SHP77 treated with DMSO at 0.1 percent for 48 hours (cell line): ENCODE measurements around the gene PPM1L.

Experiments
- DNase-seq: peaks from one replicate; lab custom pipeline; 2025; lab: John Stamatoyannopoulos, UW

Gene PPM1L

DNA sequence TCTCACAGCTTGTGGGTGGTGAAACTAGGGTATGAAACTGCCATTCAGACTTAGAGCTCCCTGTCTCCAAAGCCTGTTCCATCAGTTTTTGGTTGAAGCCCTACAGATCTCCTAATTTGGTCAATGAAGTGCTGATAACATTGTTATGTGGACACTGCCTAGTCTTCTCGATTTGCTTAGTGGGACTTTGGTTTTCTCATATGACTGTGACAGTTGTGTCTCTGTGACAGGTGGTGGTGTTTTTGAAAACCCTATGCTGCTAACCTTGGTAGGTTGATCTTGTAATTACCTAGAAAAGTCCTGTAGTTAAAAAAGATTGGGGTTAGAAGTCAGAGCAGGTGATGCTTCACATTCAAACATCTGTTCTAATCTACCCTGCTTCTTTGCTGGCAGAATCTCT lies 9.2 kb downstream of the PPM1L start:
- no peak for DNase-seq

- DNase-seq = no peak
These were observed 12.0 kb downstream of the PPM1L start for GRCh38 chr3:160768031-160768430.

DNA sequence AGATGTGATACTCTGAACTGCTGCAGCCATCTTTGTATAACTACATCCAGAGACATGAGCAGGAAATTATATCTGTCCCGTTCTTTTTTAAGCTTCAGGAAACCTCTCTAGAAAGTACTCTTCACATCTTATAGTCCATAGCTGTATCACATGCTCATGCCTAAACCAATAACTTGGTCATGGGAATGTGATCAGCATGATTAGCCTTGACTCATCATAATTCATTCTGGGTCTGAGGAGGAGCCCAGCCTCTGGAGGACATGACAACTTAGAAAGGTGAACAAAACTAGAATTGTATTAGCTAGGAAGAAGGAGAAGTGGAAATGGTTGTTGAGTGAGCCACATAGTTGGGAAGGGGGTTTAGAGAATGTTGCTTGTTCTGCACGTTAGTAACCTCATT lies 12.9 kb downstream of the PPM1L start:
- DNase-seq = no peak

- DNase-seq = no peak
These were observed 15.9 kb downstream of the PPM1L start for GRCh38 chr3:160771811-160772459.

GRCh38 chr3:160773722-160774121 lies 17.7 kb downstream of the PPM1L start:
- DNase-seq = no peak

- DNase-seq = no peak
These were observed 18.1 kb downstream of the PPM1L start for GRCh38 chr3:160774172-160774571.

DNA sequence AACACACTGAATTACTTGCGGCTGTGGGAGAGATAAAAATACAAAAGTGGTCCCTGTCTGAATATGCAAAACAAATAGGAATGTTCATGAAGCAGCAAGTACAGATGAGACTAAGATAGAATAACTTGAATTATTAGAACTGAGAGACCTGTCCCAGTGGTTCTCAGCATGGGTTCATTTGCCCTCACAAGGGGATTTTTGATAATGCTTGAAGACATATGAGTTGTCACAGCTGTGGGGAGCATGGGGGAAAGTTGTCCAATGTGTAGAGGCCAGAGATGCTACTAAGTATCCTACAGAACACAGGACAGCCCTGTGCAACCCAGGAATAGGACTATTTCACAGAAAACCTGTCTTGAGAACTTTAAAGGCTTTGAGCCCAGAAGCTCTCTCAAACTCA lies 22.4 kb downstream of the PPM1L start:
- no peak for DNase-seq

DNA sequence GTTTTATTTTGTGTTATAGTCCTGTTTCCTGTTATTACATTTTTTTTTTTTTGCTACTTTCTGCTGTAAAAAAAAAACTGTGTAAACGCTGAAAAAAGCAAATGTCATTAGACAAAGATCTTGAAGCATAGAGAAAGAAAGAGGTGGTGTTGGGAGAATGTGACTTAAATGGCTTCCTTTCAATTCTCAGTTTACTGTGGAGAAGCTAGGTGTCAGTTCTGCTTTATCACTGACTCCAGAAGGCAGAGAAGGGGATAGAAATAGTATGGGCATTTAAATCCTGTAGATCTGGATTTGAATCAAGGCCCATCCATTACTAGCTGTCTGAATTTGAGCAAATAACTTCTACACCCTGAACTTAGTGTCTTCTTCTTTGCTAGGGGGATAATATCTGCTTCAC lies 23.0 kb downstream of the PPM1L start:
- DNase-seq = no peak

DNA sequence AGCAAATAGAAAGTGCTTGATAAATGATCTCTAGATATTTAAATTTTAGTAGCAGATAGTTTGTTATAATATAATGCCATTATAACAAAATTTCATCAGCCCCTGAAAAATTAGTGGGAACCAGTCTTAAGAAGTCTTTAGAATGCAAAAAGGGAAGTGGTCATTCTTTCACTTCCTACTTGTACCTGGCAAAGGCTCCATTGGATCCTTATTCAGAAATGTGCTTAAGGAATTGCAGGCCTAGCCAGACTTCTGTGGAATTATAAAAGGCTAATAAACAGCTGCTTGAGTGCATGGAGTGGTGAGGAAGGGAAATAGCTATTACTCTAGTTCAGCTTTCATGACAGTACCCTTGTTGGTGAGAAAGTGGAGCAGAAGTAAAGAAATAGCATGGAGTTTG lies 24.2 kb downstream of the PPM1L start:
- DNase-seq = no peak

DNA sequence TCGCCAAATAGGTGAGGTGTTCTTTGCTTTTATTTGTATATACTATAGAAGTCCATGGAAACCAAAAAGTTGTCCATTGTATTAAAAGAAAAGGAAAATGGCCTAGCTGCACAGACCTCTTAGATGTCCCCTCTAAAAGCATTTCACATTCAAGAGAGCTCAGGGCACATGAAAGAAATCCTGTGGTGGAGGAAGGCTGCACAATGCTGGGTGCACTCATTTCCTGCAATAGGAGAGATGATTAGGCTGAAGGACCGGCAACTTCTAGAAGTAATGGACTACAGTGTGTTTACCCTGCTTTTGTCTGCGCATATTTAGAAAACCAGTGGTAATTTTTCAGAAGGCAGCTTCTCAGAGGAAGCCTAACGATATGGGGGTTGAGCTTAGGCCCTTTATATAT lies 25.4 kb downstream of the PPM1L start:
- no peak for DNase-seq

DNA sequence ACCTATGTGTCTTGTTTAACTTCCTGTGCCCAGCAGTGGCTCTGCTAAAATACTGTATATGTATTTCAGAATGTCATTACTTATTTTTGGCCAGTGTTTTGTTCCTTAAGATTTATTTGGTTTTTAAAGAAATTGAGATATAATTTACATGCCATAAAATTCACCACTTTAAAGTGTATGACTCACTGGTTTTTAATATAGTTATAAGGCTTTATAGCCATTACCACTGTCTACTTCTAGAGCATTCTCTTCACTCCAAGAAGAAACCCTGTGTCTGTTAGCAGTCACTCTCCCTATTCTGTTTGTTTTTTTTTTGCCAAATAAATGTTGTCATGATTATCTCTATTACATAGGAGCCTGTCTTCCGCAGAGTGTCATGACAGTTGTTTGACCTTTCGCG lies 25.8 kb downstream of the PPM1L start:
- no peak for DNase-seq

DNA sequence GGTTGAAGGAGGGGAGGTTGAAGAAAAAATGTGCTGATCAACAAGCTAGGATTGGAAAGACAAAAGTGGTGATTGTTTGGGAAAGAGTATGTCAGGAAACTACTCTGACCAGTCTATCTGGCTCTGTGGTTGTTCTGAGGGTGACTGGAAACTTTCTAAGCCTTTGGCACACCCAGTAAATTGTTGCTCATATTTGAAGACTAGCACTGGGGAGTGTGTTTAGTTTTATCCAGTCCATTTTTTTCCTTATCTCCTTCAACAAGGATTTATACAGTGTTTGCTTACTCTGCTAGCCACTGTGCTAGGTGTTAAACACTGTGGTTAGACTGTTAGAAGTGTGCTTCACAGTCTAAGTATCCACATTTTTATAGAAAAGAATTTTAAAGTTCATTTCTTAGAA lies 28.8 kb downstream of the PPM1L start:
- DNase-seq = no peak

GRCh38 chr3:160790726-160791125 lies 34.7 kb downstream of the PPM1L start:
- DNase-seq = no peak

GRCh38 chr3:160792540-160792939 lies 36.5 kb downstream of the PPM1L start:
- DNase-seq = no peak

- no peak for DNase-seq
These were observed 37.8 kb downstream of the PPM1L start for GRCh38 chr3:160793722-160794252.

- DNase-seq = no peak
These were observed 40.2 kb downstream of the PPM1L start for GRCh38 chr3:160796089-160796812.

- DNase-seq = peak; percentile 12
These were observed 40.8 kb downstream of the PPM1L start for GRCh38 chr3:160796813-160797164.

DNA sequence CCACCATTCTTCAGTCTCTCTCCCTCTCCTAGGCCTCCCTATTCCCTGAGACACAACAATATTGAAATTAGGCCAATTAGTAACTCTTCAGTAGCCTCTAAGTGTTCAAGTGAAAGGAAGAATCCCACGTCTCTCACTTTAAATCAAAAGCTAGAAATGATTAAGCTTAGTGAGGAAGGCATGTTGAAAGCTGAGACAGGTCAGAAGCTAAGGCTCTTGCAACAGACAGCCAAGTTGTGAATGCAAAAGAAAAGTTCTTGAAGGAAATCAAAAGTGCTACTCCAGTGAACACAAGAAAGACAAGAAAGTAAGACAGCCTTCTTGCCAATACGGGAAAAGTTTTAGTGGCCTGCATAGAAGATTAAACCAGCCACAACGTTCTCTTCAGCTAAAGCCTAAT lies 41.3 kb downstream of the PPM1L start:
- DNase-seq = no peak

DNA sequence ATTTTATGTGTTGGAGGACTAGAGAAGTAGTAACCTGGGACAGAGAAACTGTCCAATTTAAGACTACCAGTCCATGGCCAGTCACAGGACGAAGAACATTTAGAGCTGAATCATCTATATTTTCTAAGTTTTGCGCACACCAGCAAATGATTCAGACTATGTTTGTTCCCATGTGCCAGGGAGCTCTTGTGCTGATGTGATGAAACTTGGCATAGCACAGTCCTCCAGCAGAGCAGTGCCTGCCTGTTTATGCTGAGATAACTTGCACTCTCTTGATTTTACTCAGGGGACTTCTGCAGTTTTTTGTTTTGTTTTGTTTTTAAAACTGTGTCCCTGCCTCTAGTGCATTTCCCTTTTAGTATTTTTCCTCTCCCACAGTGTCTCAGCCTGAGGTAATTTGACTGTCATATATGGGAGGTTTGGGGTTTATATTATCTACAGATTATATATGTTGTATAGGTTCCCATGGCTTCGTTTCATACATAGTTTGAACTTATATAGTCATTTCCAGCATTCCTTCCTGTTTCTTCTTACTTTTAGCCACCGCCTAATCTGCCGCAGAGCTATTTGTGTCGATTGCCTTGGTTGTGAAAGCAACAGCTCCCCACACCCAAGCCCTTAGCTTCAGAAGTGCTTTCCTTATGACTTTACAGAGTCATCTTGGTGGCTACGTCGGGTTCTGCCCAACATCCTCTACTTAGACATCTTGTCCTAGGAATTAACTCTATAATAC lies 45.5 kb downstream of the PPM1L start:
- DNase-seq = no peak

DNA sequence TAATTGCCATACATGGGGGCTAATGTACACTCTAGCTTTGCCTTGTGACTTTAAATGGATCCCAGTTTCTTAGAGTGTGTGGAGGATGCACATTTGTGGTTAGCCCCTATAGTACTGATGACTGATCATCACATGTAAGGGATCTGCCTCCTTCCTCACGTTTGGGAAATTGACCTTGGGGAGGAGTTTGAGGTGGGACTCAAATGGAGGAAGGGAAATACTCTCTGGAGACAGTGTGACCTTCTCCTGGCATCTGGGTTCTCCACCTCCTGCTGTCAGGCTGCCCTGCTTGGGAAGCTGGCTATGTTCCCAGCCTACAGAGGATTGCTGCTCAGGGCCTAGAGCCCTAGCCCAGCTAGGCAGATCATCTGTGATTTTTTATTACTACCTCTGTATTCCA lies 48.7 kb downstream of the PPM1L start:
- DNase-seq = no peak

DNA sequence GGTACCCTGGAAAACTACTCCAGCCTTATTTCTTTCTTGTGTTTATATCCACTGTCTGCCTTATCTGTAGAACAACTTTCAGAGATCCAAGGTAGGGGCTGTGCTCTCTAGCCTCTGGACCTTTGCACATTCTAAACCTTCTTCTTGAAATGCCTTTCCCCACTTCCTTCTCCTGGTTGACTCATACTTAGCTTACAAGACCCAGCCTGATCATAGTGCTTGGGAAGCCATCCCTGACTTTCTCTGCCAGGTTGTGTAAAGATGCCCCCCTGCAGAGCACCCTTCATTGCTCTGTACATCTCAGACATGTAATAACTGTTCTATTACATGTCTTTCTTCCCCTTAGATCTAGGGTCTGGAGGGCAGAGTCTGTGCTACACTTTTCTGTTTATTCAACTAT lies 50.1 kb downstream of the PPM1L start:
- no peak for DNase-seq

- no peak for DNase-seq
These were observed 50.7 kb downstream of the PPM1L start for GRCh38 chr3:160806686-160807085.

GRCh38 chr3:160808838-160809237 lies 52.8 kb downstream of the PPM1L start:
- DNase-seq = no peak
